PFSK-1 (cell line): ENCODE results near the gene CLEC4G.

Experiments used
- POLR2AphosphoS5 ChIP-seq: IDR thresholded peaks from 2 replicates; pipeline ENCODE4 v1.6.1; 2012; ENCODE audit warnings: low read depth, mild to moderate bottlenecking, control low read depth, low read length, moderate library complexity
- SIN3A ChIP-seq: IDR thresholded peaks from 2 replicates; pipeline ENCODE4 v1.6.1; 2012; ENCODE audit warnings: mild to moderate bottlenecking, low read length, moderate library complexity, borderline replicate concordance; ENCODE audit not compliant: insufficient read depth
- TAF1 ChIP-seq: IDR thresholded peaks from 2 replicates; pipeline ENCODE4 v1.6.1; 2012; ENCODE audit warnings: low read length, control low read depth, borderline replicate concordance; ENCODE audit not compliant: insufficient read depth
- TF ChIP-seq, protein P1 (sequence below), 2 experiments: IDR thresholded peaks; 2 replicates each; pipeline versions ENCODE4 v1.6.1 to v1.8.0; 2011 to 2012; ENCODE audit warnings: low read depth in 2 of 2, low read length in 2 of 2, control low read depth in 1 of 2, inconsistent platforms in 1 of 2, mild to moderate bottlenecking in 1 of 2, moderate library complexity in 1 of 2; ENCODE audit not compliant: insufficient read depth in 1 of 2

DNA sequence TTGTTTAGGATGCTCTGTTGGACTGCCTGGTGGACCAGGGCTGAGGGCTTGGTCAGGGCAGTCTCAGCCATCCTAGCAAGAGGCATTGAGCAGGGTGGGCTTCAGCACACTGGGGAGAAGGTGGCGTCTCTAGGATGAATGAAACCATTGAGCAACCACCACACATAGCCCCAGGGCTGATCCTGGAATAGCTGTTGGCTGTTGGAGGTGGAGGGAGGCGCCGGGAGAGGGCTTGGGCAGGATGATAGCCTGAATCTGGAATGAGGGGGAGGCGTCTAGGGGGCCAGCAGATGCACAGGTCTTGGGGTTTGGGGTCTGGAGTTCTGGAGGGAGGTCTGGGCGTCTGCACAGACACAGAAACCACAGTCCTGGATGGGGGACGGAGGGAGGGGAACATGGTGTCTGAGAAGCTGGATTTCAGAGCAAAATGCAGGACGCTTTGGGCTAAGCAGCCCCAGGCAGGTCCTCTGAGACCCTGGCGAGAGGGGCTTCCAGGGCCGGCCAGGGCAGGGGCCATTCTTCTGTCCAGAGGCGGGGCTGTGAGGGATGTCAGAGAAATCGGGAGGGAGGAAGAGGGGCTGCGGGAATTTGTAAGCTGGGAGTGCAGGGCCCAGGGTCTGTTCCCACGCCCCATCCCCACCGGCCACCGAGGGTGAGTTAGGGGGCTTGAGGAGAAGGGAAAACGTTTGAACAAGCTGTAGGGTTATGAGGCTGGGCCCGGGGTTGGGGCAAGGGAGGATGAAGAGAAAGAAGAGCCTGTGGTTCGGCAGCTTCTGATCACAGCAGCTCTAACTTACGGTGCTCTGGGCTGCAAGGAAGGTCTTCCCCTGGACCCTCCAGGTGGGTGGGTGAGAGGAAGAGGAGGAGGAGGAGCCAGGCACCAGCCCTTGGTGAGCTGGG, 46.1 kb downstream of the CLEC4G start:
- no peak for TF ChIP-seq POLR2AphosphoS5
- TF ChIP-seq, protein P1, sequence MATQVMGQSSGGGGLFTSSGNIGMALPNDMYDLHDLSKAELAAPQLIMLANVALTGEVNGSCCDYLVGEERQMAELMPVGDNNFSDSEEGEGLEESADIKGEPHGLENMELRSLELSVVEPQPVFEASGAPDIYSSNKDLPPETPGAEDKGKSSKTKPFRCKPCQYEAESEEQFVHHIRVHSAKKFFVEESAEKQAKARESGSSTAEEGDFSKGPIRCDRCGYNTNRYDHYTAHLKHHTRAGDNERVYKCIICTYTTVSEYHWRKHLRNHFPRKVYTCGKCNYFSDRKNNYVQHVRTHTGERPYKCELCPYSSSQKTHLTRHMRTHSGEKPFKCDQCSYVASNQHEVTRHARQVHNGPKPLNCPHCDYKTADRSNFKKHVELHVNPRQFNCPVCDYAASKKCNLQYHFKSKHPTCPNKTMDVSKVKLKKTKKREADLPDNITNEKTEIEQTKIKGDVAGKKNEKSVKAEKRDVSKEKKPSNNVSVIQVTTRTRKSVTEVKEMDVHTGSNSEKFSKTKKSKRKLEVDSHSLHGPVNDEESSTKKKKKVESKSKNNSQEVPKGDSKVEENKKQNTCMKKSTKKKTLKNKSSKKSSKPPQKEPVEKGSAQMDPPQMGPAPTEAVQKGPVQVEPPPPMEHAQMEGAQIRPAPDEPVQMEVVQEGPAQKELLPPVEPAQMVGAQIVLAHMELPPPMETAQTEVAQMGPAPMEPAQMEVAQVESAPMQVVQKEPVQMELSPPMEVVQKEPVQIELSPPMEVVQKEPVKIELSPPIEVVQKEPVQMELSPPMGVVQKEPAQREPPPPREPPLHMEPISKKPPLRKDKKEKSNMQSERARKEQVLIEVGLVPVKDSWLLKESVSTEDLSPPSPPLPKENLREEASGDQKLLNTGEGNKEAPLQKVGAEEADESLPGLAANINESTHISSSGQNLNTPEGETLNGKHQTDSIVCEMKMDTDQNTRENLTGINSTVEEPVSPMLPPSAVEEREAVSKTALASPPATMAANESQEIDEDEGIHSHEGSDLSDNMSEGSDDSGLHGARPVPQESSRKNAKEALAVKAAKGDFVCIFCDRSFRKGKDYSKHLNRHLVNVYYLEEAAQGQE (IDR thresholded peaks at IDR 0.05; ENCODE audit: insufficient read depth in 1 of 2, low read depth in 2 of 2, low read length in 2 of 2) = no peak
- TF ChIP-seq TAF1 = no peak
- no peak for TF ChIP-seq SIN3A
